IPS-20b (cell line): ENCODE measurements around the gene AMACR.
A peak's percentile ranks its signal among the peaks of the same experiment; 100 is the strongest.

Experiments
- H3K27ac ChIP-seq: one replicate; pipeline ENCODE4 v1.5.1; 2013; ENCODE audit warnings: low read length
- H3K27me3 ChIP-seq: 2 replicates; pipeline ENCODE4 v1.6.1; 2013; ENCODE audit warnings: mild to moderate bottlenecking, low read length, inconsistent platforms; ENCODE audit not compliant: insufficient read depth
- H3K36me3 ChIP-seq: 2 replicates; pipeline ENCODE4 v1.6.1; 2013; ENCODE audit warnings: low read depth, mild to moderate bottlenecking, inconsistent platforms, low read length, moderate library complexity; ENCODE audit not compliant: insufficient read depth
- H3K4me1 ChIP-seq: 2 replicates; pipeline ENCODE4 v1.6.1; 2013; ENCODE audit warnings: mild to moderate bottlenecking, control low read depth, inconsistent platforms, low read length, moderate library complexity; ENCODE audit not compliant: insufficient read depth
- H3K4me3 ChIP-seq: 2 replicates; pipeline ENCODE4 v1.5.1; 2013; ENCODE audit warnings: mild to moderate bottlenecking, low read length, inconsistent platforms
- H3K9ac ChIP-seq: 2 replicates; pipeline ENCODE4 v1.6.1; 2013; ENCODE audit warnings: low read depth, mild to moderate bottlenecking, inconsistent platforms, low read length, moderate library complexity
- H3K9me3 ChIP-seq: 2 replicates; pipeline ENCODE4 v1.6.1; 2013; ENCODE audit warnings: mild to moderate bottlenecking, low read depth, low read length, inconsistent platforms; ENCODE audit not compliant: insufficient read depth

AMACR gene

GRCh38 chr5:34007621-34008600, at the start of gene AMACR:
TSS of gene AMACR (minus strand) at chr5:34008050. CDS start at chr5:34008019, 31 bp downstream.
- Histone ChIP-seq H3K27me3 (no peaks in the 10 kb centered on the region), H3K27ac (peak within 1 kb of the TSS; percentile 90), H3K9ac (peak within 1 kb of the TSS; percentile 91), H3K4me1 (peaks cover 8% of the 10 kb centered on the region; the same call in 1 of the 2 replicates), H3K36me3 (peaks cover 20% of the 10 kb centered on the region), H3K4me3 (peak within 1 kb of the TSS; percentile 88), H3K9me3 (no peaks in the 10 kb centered on the region)

GRCh38 chr5:34057569-34057968, 49.7 kb upstream of the AMACR start:
- Histone ChIP-seq H3K4me3 (no peak overlapping the region), H3K4me1 (no peaks in the 10 kb centered on the region), H3K27me3 (no peaks in the 10 kb centered on the region), H3K36me3 (no peaks in the 10 kb centered on the region), H3K9ac (no peak overlapping the region), H3K9me3 (no peaks in the 10 kb centered on the region; the same call in 1 of the 2 replicates), H3K27ac (no peak overlapping the region)

- no peaks in the 10 kb centered on the region for H3K36me3 ChIP-seq
Observed at GRCh38 chr5:34057118-34057517, 49.3 kb upstream of the AMACR start.

GRCh38 chr5:34055667-34056066, 47.8 kb upstream of the AMACR start:
- Histone ChIP-seq H3K4me3 (no peak overlapping the region), H3K4me1 (no peaks in the 10 kb centered on the region), H3K27me3 (no peaks in the 10 kb centered on the region), H3K36me3 (no peaks in the 10 kb centered on the region), H3K27ac (no peak overlapping the region), H3K9ac (no peak overlapping the region), H3K9me3 (no peaks in the 10 kb centered on the region)

More at GRCh38 chr5:34057118-34057517, 49.3 kb upstream of the AMACR start:
- H3K27ac ChIP-seq = no peak overlapping the region
- H3K27me3 ChIP-seq = no peaks in the 10 kb centered on the region
- no peak overlapping the region for H3K9ac ChIP-seq
- H3K4me3 ChIP-seq = no peak overlapping the region
- H3K4me1 ChIP-seq = no peaks in the 10 kb centered on the region
- no peaks in the 10 kb centered on the region; the same call in 1 of the 2 replicates for H3K9me3 ChIP-seq

GRCh38 chr5:34054400-34054729, 46.5 kb upstream of the AMACR start:
- Histone ChIP-seq H3K27me3 (no peaks in the 10 kb centered on the region), H3K27ac (no peak overlapping the region), H3K9ac (no peak overlapping the region), H3K36me3 (no peaks in the 10 kb centered on the region), H3K4me3 (no peak overlapping the region), H3K9me3 (no peaks in the 10 kb centered on the region), H3K4me1 (no peaks in the 10 kb centered on the region)

GRCh38 chr5:34053571-34054399, 45.9 kb upstream of the AMACR start:
- no peaks in the 10 kb centered on the region for H3K4me1 ChIP-seq
- H3K4me3 ChIP-seq = no peak overlapping the region
- H3K27me3 ChIP-seq = no peaks in the 10 kb centered on the region
- no peaks in the 10 kb centered on the region for H3K36me3 ChIP-seq
- no peaks in the 10 kb centered on the region for H3K9me3 ChIP-seq
- H3K9ac ChIP-seq = no peak overlapping the region
- H3K27ac ChIP-seq = no peak overlapping the region

GRCh38 chr5:34053133-34053532, 45.3 kb upstream of the AMACR start:
- Histone ChIP-seq H3K27ac (no peak overlapping the region), H3K36me3 (no peaks in the 10 kb centered on the region), H3K27me3 (no peaks in the 10 kb centered on the region), H3K9ac (no peak overlapping the region), H3K9me3 (no peaks in the 10 kb centered on the region), H3K4me3 (no peak overlapping the region), H3K4me1 (no peaks in the 10 kb centered on the region)

GRCh38 chr5:34051374-34051980, 43.6 kb upstream of the AMACR start:
- H3K4me3 ChIP-seq = no peak overlapping the region
- H3K9me3 ChIP-seq = no peaks in the 10 kb centered on the region
- no peak overlapping the region for H3K27ac ChIP-seq
- no peaks in the 10 kb centered on the region for H3K27me3 ChIP-seq
- no peaks in the 10 kb centered on the region for H3K4me1 ChIP-seq
- H3K9ac ChIP-seq = no peak overlapping the region
- no peaks in the 10 kb centered on the region for H3K36me3 ChIP-seq

GRCh38 chr5:34047774-34048572, 40.1 kb upstream of the AMACR start:
- H3K27me3 ChIP-seq = no peaks in the 10 kb centered on the region
- H3K36me3 ChIP-seq = no peaks in the 10 kb centered on the region
- H3K9me3 ChIP-seq = no peaks in the 10 kb centered on the region
- H3K4me3 ChIP-seq = no peak overlapping the region
- H3K9ac ChIP-seq = no peak overlapping the region
- H3K27ac ChIP-seq = no peak overlapping the region
- no peaks in the 10 kb centered on the region for H3K4me1 ChIP-seq

- no peaks in the 10 kb centered on the region for H3K36me3 ChIP-seq
- H3K9me3 ChIP-seq = no peaks in the 10 kb centered on the region
- no peak overlapping the region for H3K27ac ChIP-seq
- H3K27me3 ChIP-seq = no peaks in the 10 kb centered on the region
- H3K9ac ChIP-seq = no peak overlapping the region
- no peak overlapping the region for H3K4me3 ChIP-seq
- H3K4me1 ChIP-seq = no peaks in the 10 kb centered on the region
Observed at GRCh38 chr5:34047143-34047542, 39.3 kb upstream of the AMACR start.

GRCh38 chr5:34045996-34046395, 38.1 kb upstream of the AMACR start:
- Histone ChIP-seq H3K27ac (no peak overlapping the region), H3K4me3 (no peak overlapping the region), H3K9ac (no peak overlapping the region), H3K27me3 (no peaks in the 10 kb centered on the region), H3K4me1 (no peaks in the 10 kb centered on the region), H3K9me3 (no peaks in the 10 kb centered on the region), H3K36me3 (no peaks in the 10 kb centered on the region)
